ENCODE data around the gene PIM3.
A peak's percentile ranks its signal among the peaks of the same experiment; 100 is the strongest.

The PIM3 gene

GRCh38 chr22:49928555-49929210 is 31.9 kb upstream of the PIM3 start:
- DNase-seq = no peak

- peak; percentile 24 to 28 for DNase-seq
These were observed 31.2 kb upstream of the PIM3 start for GRCh38 chr22:49929211-49929979.

GRCh38 chr22:49929994-49930575 is 30.5 kb upstream of the PIM3 start:
- DNase-seq = no peak

- DNase-seq = peak; percentile 92 to 93
These were observed 29.8 kb upstream of the PIM3 start for GRCh38 chr22:49930596-49931412.

GRCh38 chr22:49933236-49934159 is 27.1 kb upstream of the PIM3 start:
- DNase-seq = no peak

GRCh38 chr22:49934160-49934890 is 26.2 kb upstream of the PIM3 start:
- DNase-seq = no peak

- peak; percentile 32 to 40 for DNase-seq
These were observed 25.5 kb upstream of the PIM3 start for GRCh38 chr22:49934891-49935557.

GRCh38 chr22:49935561-49935960 is 25.0 kb upstream of the PIM3 start:
- DNase-seq = no peak

- peak; percentile 81 to 83 for DNase-seq
These were observed 24.3 kb upstream of the PIM3 start for GRCh38 chr22:49936018-49936972.

- DNase-seq = no peak
These were observed 23.4 kb upstream of the PIM3 start for GRCh38 chr22:49936973-49937757.

- no peak for DNase-seq
These were observed 22.6 kb upstream of the PIM3 start for GRCh38 chr22:49937758-49938564.

GRCh38 chr22:49938565-49939136 is 21.9 kb upstream of the PIM3 start:
- no peak for DNase-seq

- no peak for DNase-seq
These were observed 18.9 kb upstream of the PIM3 start for GRCh38 chr22:49941507-49942316.

- no peak for DNase-seq
These were observed 17.8 kb upstream of the PIM3 start for GRCh38 chr22:49942565-49943404.

GRCh38 chr22:49943405-49943765 is 17.2 kb upstream of the PIM3 start:
- no peak for DNase-seq
